Measurements from ENCODE around the gene TARP.

DNA sequence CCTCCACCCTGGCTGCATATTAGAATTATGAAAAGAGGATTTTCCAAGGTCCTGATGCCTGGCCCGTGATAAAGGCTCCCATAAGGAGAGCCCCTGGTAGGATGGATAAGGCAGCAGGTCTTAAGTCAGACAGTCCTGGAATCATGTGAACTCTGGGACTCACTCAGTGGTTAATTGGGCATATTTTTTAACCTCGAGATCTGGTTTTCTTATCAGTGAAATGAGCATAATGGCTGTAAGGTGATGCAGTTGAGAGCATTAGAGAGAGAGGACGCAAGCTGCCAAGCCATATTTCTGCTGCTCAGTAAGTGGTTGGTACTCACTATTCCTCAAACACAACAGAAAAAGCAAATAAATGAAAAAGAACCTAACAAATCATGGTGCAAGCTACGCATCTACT lies 37.8 kb downstream of the TARP start:
- TF ChIP-seq, protein P1, sequence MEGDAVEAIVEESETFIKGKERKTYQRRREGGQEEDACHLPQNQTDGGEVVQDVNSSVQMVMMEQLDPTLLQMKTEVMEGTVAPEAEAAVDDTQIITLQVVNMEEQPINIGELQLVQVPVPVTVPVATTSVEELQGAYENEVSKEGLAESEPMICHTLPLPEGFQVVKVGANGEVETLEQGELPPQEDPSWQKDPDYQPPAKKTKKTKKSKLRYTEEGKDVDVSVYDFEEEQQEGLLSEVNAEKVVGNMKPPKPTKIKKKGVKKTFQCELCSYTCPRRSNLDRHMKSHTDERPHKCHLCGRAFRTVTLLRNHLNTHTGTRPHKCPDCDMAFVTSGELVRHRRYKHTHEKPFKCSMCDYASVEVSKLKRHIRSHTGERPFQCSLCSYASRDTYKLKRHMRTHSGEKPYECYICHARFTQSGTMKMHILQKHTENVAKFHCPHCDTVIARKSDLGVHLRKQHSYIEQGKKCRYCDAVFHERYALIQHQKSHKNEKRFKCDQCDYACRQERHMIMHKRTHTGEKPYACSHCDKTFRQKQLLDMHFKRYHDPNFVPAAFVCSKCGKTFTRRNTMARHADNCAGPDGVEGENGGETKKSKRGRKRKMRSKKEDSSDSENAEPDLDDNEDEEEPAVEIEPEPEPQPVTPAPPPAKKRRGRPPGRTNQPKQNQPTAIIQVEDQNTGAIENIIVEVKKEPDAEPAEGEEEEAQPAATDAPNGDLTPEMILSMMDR (IDR thresholded peaks at IDR 0.05), result no peak
- no peak for TF ChIP-seq POLR2A (IDR thresholded peaks at IDR 0.05)
